AG04450 (cell line): ENCODE data around the gene EAF1. TPM values are rescaled to one million over a fixed set of nuclear protein-coding genes. Genes with fewer than 3 reads are reported as not detected.
"Not testable (repeated sequence)": the region's sequence is repeated elsewhere in the genome, so short reads cannot be mapped to it uniquely, and the experiment has no call there.

ENCODE experiments used
- CTCF ChIA-PET: fragments of 300-600, 350-600 bp; formaldehyde crosslinking; extraction: SDS; loops from one replicate; lab custom pipeline; 2022; ENCODE audit warnings: antibody characterized with exemption, inconsistent platforms; lab: Charles Lee
- POLR2A ChIA-PET: fragments of 350-600 bp; formaldehyde crosslinking; extraction: SDS; loops from one replicate; lab custom pipeline; 2021; ENCODE audit warnings: antibody characterized with exemption, inconsistent platforms; lab: Yijun Ruan, JAX
- DNase-seq: peaks from one replicate; pipeline ENCODE4 v3.0.0-alpha.2; 2011; ENCODE audit warnings: low read depth, low spot score
- H3K27ac ChIP-seq: one replicate; pipeline ENCODE4 v1.5.1; 2012; ENCODE audit warnings: low read depth, low read length, control low read depth
- H3K27me3 ChIP-seq: one replicate; pipeline ENCODE4 v1.6.0; 2012; ENCODE audit warnings: low read length; ENCODE audit not compliant: control insufficient read depth, insufficient read depth
- H3K4me3 ChIP-seq: 2 replicates; pipeline ENCODE4 v1.5.1; 2011; ENCODE audit warnings: mild to moderate bottlenecking, low read depth, low read length, control low read depth
- H3K9me3 ChIP-seq: 2 replicates; pipeline ENCODE4 v1.5.1; 2012; ENCODE audit warnings: low read length; ENCODE audit not compliant: control insufficient read depth, insufficient read depth
- CTCF ChIP-seq: IDR thresholded peaks from 2 replicates; pipeline ENCODE4 v1.5.1; 2011; ENCODE audit warnings: low read depth, low read length, control low read depth, inconsistent platforms
- polyA plus RNA-seq: library from polyadenylated mRNA; depleted of rRNA; stranded (reverse); fragments of >200 nt; gene quantifications from 2 replicates; pipeline ENCODE4 v1.2.3, GENCODE V29; 2011

EAF1 gene
- polyA plus RNA-seq, 1 experiment = 11.0 TPM

GRCh38 chr3:15476378-15476777, 49.0 kb downstream of the EAF1 start:
- H3K27me3 ChIP-seq = peaks cover 4% of the 10 kb centered on the region
- no peak overlapping the region for H3K27ac ChIP-seq
- TF ChIP-seq CTCF = no peak
- H3K9me3 ChIP-seq = no peaks in the 10 kb centered on the region
- no peak overlapping the region for H3K4me3 ChIP-seq
- ChIA-PET POLR2A (no interaction called here), CTCF (no interaction called here)
- DNase-seq = no peak

DNA sequence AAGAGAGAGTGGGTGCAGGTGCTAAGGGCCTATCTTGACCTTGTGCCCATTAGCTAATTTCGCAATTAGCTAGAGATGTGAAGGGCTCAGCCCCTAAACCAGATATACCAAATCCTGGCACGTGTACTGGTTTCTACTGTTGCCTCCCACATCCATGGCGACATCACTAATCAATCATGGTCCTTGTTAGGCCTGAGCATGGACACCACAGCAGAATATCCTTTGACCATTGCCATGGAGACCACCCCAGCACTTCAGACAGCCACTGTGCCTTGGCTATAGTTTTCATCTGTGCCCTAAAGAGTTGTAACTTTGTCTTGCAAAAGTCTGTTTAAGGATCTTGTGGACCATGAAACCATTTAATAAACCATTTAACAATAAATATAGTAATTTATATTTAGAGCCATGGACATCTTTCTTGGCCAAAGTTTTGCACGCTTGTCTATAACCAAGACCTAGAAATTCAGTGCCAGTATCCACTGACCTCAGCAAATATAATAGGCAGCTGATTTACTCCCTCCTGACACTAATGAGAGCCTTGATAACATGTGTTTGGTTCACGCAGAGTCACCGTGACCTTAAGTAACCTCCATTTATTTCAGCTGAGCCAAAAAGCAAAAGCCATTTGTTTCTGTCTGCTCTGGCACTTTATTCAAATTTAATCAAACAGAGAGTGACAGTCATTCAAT, 50.7 kb downstream of the EAF1 start:
- POLR2A ChIA-PET = no interaction called here
- H3K27ac ChIP-seq = no peak overlapping the region
- no peaks in the 10 kb centered on the region for H3K9me3 ChIP-seq
- peaks cover 4% of the 10 kb centered on the region for H3K27me3 ChIP-seq
- CTCF ChIA-PET = no interaction called here
- no peak for DNase-seq
- TF ChIP-seq CTCF = no peak
- no peak overlapping the region for H3K4me3 ChIP-seq

- CTCF ChIA-PET = no interaction called here
- no peak overlapping the region for H3K27ac ChIP-seq
- peaks cover 4% of the 10 kb centered on the region for H3K27me3 ChIP-seq
- no peak overlapping the region for H3K4me3 ChIP-seq
- TF ChIP-seq CTCF = no peak
- DNase-seq = no peak
- POLR2A ChIA-PET = no interaction called here
- no peaks in the 10 kb centered on the region for H3K9me3 ChIP-seq
These were observed 51.2 kb downstream of the EAF1 start for GRCh38 chr3:15478640-15478979.

DNA sequence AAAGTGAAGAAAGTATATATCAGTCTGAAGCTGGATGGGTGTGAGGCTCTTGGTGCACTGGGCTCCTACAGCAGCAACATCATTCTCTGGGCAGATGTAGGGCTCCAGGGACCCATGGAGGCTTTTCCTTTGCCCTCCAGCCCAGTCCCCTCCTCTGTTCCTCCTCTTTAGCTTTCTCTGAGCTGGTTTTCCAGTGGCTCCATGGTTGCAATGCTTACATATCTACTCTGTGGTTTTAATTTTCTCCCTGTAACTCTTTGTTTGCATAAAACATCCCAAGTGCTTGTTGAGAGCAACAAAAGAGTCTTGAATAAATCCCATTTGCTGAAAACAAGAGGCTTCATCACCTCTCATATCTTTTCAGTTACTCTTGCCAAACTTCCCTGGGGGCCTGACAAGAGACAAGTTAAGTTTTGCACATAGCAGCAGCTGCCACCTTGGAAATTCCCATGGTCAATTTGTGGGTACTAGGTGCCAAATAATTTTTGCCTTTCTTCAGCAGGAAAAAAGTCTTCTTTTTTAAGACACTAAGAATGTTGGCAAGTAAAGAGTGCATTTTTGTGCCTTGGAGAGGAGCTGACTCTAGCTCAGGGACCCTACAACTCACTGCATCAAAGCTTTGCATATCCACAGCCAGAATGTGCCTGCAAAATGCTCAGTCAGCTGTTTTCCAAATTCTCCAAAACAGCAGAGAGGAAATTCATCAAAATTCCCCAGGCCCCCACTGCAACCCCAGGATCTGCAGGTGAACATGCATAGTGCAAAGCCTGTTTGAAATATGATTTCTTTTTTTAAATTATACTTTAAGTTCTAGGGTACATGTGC, 52.2 kb downstream of the EAF1 start:
- ChIA-PET CTCF (no interaction called here), POLR2A (no interaction called here)
- no peak overlapping the region for H3K4me3 ChIP-seq
- H3K27me3 ChIP-seq = peaks cover 4% of the 10 kb centered on the region
- no peak overlapping the region for H3K27ac ChIP-seq
- no peak for DNase-seq
- H3K9me3 ChIP-seq = no peaks in the 10 kb centered on the region
- no peak for TF ChIP-seq CTCF

- POLR2A ChIA-PET, DNase-seq, H3K4me3 ChIP-seq, H3K27ac ChIP-seq, CTCF ChIA-PET, H3K27me3 ChIP-seq, H3K9me3 ChIP-seq: not testable (repeated sequence)
These were observed 57.2 kb downstream of the EAF1 start for GRCh38 chr3:15484551-15484950.
